ENCODE results near the gene PRSS53. TPM values are rescaled to one million over a fixed set of nuclear protein-coding genes. Genes with fewer than 3 reads are reported as not detected.

The PRSS53 gene
- total RNA-seq, 4 donors from 2014 or later: 0.93 to 1.9 (median 1.6) TPM

GRCh38 chr16:31087481-31087880 lies 1.3 kb downstream of the PRSS53 start:
- no peak overlapping the region for H3K27ac ChIP-seq
- DNase-seq: no peak
- no peaks in the 10 kb centered on the region for H3K27me3 ChIP-seq
- peaks cover 4 to 6% of the 10 kb centered on the region in 2 donors for H3K36me3 ChIP-seq
- no peak for TF ChIP-seq CTCF (IDR thresholded peaks at IDR 0.05)
- no peak for TF ChIP-seq POLR2A (IDR thresholded peaks at IDR 0.05)
- intact Hi-C loops (cut with DNase I): no loop called here
- 87 to 89% methylated on average over 3 to 7 of the region's 8 CpGs for WGBS, 2 donors
- H3K4me1 ChIP-seq: no peaks in the 10 kb centered on the region
- H3K9me3 ChIP-seq: no peaks in the 10 kb centered on the region
- H3K4me3 ChIP-seq (replicated peaks in 1 of 3): no peak overlapping the region

- H3K27me3 ChIP-seq: no peaks in the 10 kb centered on the region
- 96% methylated on average over 3 of the region's 6 CpGs; no CpG with 5 or more reads in 1 of the 2 donors for WGBS, 2 donors
- peaks cover 6 to 7% of the 10 kb centered on the region in 2 donors for H3K36me3 ChIP-seq
- no peak for TF ChIP-seq CTCF (IDR thresholded peaks at IDR 0.05)
- TF ChIP-seq POLR2A (IDR thresholded peaks at IDR 0.05): no peak
- no peak overlapping the region for H3K4me3 ChIP-seq (replicated peaks in 1 of 3)
- H3K9me3 ChIP-seq: no peaks in the 10 kb centered on the region
- no peak for DNase-seq
- intact Hi-C loops (cut with DNase I): no loop called here
- H3K4me1 ChIP-seq: no peaks in the 10 kb centered on the region
- no peak overlapping the region for H3K27ac ChIP-seq
These were observed 2.2 kb downstream of the PRSS53 start for GRCh38 chr16:31086629-31086906.

GRCh38 chr16:31085873-31086628 lies 2.7 kb downstream of the PRSS53 start:
- Histone ChIP-seq H3K27ac (no peak overlapping the region), H3K4me3 (replicated peaks in 1 of 3) (no peak overlapping the region), H3K36me3 (peaks cover 8 to 11% of the 10 kb centered on the region in 2 donors), H3K4me1 (no peaks in the 10 kb centered on the region), H3K9me3 (no peaks in the 10 kb centered on the region), H3K27me3 (no peaks in the 10 kb centered on the region)
- DNase-seq: no peak
- intact Hi-C loops (cut with DNase I): no loop called here
- 92% methylated on average over 14 to 16 of the region's 18 CpGs for WGBS, 2 donors
- no peak for TF ChIP-seq CTCF (IDR thresholded peaks at IDR 0.05)
- TF ChIP-seq POLR2A (IDR thresholded peaks at IDR 0.05): no peak

GRCh38 chr16:31085411-31085810 lies 3.3 kb downstream of the PRSS53 start:
- H3K9me3 ChIP-seq: no peaks in the 10 kb centered on the region
- no peak overlapping the region for H3K27ac ChIP-seq
- WGBS, 2 donors: 83 to 92% methylated on average over 8 of the region's 8 CpGs
- peaks cover 8 to 14% of the 10 kb centered on the region in 2 donors for H3K36me3 ChIP-seq
- no peak for DNase-seq
- H3K4me3 ChIP-seq (replicated peaks in 1 of 3): no peak overlapping the region
- H3K4me1 ChIP-seq: no peaks in the 10 kb centered on the region
- TF ChIP-seq CTCF (IDR thresholded peaks at IDR 0.05) (no peak), POLR2A (IDR thresholded peaks at IDR 0.05) (no peak)
- no peaks in the 10 kb centered on the region for H3K27me3 ChIP-seq
- intact Hi-C loops (cut with DNase I): no loop called here

- Histone ChIP-seq H3K36me3 (peaks cover 15 to 20% of the 10 kb centered on the region in 2 donors), H3K4me3 (replicated peaks in 1 of 3) (no peak overlapping the region), H3K4me1 (no peaks in the 10 kb centered on the region), H3K27ac (no peak overlapping the region), H3K27me3 (no peaks in the 10 kb centered on the region), H3K9me3 (no peaks in the 10 kb centered on the region)
- no peak for DNase-seq
- no peak for TF ChIP-seq POLR2A (IDR thresholded peaks at IDR 0.05)
- no peak for TF ChIP-seq CTCF (IDR thresholded peaks at IDR 0.05)
- 75 to 93% methylated on average over 10 to 11 of the region's 16 CpGs for WGBS, 2 donors
- intact Hi-C loops (cut with DNase I): no loop called here
These were observed 4.0 kb downstream of the PRSS53 start for GRCh38 chr16:31084584-31085302.
